Fibroblast of mammary gland (primary cell): ENCODE measurements around the gene PDXDC1.

Experiments
- DNase-seq: peaks from one replicate; pipeline ENCODE4 v3.0.0-alpha.2; 2010; ENCODE audit warnings: low read depth
- H3K4me3 ChIP-seq: 2 replicates; pipeline ENCODE4 v1.5.1; 2011; ENCODE audit warnings: low read depth, mild to moderate bottlenecking, low read length, moderate library complexity; ENCODE audit not compliant: control insufficient read depth
- CTCF ChIP-seq: conservative IDR thresholded peaks from 2 replicates; pipeline ENCODE4 v1.5.1; 2011; ENCODE audit warnings: low read depth, low read length, inconsistent platforms; ENCODE audit not compliant: control insufficient read depth, insufficient read depth

PDXDC1 gene

GRCh38 chr16:15031586-15031985, 56.8 kb downstream of the PDXDC1 start:
- TF ChIP-seq CTCF, result no peak
- no peak overlapping the region for H3K4me3 ChIP-seq
- no peak for DNase-seq

DNA sequence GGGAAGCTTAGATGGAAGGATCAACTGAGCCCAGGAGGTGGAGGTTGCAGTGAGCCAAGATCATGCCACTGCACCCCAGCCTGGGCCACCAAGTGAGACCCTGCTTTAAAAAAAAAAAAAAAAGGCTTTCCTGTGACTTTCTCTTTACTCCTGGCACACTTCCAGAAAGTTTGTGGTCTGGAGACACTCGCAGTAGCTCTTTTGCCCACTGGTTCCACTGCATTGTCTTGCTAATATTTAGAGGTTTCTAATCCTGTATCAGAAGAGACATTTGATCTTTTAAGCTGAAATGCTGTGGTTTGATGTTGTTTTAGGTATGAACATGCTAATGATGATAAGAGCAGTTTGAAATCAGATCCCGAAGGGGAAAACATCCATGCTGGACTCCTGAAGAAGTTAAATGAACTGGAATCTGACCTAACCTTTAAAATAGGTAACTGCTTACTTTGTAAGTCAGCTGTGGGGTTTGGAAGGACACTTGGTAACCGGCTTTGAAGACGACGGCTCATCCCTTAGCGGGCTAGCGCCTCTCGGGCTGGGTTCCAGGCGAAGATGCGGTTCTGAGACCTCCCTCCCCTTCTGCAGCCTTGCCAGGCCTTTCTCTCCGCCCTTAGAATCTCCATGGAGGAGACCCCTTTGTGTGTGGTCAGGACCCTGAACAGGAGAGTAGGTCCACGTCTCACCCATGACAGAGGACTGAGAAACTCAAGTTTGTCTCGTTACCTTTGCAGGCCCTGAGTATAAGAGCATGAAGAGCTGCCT, 57.9 kb downstream of the PDXDC1 start:
- H3K4me3 ChIP-seq, result no peak overlapping the region
- no peak for DNase-seq
- TF ChIP-seq CTCF, result no peak

GRCh38 chr16:15033309-15033707, 58.5 kb downstream of the PDXDC1 start:
- DNase-seq, result no peak
- no peak for TF ChIP-seq CTCF
- no peak overlapping the region for H3K4me3 ChIP-seq

GRCh38 chr16:15034266-15035162, 59.7 kb downstream of the PDXDC1 start:
- DNase-seq, result no peak
- TF ChIP-seq CTCF, result peak; percentile 21
- no peak overlapping the region for H3K4me3 ChIP-seq

DNA sequence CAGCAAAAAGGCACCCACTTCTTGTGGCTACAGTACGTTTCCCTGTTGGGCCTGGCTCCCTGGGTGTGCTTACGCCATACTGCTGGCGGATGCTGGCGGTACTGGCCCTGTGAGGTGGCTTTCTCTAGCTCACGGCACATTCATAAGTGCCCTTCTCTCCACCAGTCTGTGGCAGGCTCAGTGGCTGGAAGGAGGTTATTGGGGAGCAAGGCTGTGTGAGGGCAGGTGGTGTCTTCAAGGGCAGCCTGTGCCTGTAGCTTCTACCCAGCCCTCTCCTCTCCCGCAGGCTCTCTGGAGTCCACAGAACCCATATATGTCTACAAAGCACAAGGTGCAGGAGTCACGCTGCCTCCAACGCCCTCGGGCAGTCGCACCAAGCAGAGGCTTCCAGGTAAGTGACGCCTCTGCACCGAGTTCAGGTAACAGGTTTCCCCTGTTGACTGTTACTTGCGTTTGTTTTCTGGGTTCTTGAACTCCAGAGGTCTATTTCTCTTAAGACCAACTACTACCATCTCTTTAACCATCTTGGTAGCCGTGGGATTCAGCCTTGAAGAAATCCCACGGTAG, 60.4 kb downstream of the PDXDC1 start:
- no peak overlapping the region for H3K4me3 ChIP-seq
- TF ChIP-seq CTCF, result no peak
- DNase-seq, result no peak

GRCh38 chr16:15037003-15037402, 62.2 kb downstream of the PDXDC1 start:
- no peak for DNase-seq
- H3K4me3 ChIP-seq, result no peak overlapping the region
- TF ChIP-seq CTCF, result no peak
